ENCODE results near the gene ACD. TPM values are rescaled to one million over a fixed set of nuclear protein-coding genes. Genes with fewer than 3 reads are reported as not detected.

Gene ACD
- total and polyA plus RNA-seq, 2 donors from 2014 or later: 15.2 to 20.0 TPM

GRCh38 chr16:67664258-67664657 is 4.2 kb upstream of the ACD start:
- no peak for FAIRE-seq
- intact Hi-C loops (cut with DNase I): no loop called here
- Histone ChIP-seq H3K4me3 (ENCODE audit: low read length in 3 of 3) (no peak overlapping the region), H3K9me3 (ENCODE audit: control insufficient read depth in 2 of 3, insufficient read depth in 1 of 3, low read length in 3 of 3) (no peaks in the 10 kb centered on the region), H3K9ac (ENCODE audit: low read length in 3 of 3) (no peak overlapping the region), H3K4me1 (ENCODE audit: control insufficient read depth in 2 of 3, insufficient read depth in 2 of 3, low read depth in 1 of 3, low read length in 3 of 3) (peaks cover 0 to 35% (median 13%) of the 10 kb centered on the region in 3 donors), H3K27ac (ENCODE audit: low read depth in 2 of 2, low read length in 2 of 2) (no peak overlapping the region), H3K36me3 (ENCODE audit: control insufficient read depth in 2 of 3, insufficient read depth in 3 of 3, low read length in 3 of 3) (peaks cover 0 to 3% (median 0%) of the 10 kb centered on the region in 3 donors), H3K27me3 (ENCODE audit: control insufficient read depth, insufficient read depth, low read length) (no peaks in the 10 kb centered on the region)
- TF ChIP-seq CTCF (IDR thresholded peaks at IDR 0.05; ENCODE audit: borderline replicate concordance, extremely low read depth, insufficient read depth): no peak
- DNase-seq: no peak

DNA sequence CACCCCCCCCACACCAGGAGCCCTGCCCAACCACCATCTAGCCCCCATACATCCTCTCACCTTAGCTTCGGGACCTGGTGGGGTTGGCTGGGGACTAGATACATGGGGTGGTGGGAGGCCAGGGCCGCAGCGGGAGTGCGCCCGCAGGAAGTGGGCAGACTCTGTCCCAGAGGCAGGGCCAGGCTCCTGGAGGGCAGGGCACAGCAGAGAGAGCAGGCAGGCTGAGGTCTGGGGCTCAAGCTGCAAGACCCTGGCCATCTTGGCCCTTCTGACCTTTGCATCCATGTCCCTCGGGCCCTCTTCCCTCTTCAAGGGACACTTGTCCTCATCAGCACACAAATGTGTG is 3.8 kb upstream of the ACD start:
- Histone ChIP-seq H3K4me3 (ENCODE audit: low read length in 3 of 3) (no peak overlapping the region), H3K9me3 (ENCODE audit: control insufficient read depth in 2 of 3, insufficient read depth in 1 of 3, low read length in 3 of 3) (no peaks in the 10 kb centered on the region), H3K27me3 (ENCODE audit: control insufficient read depth, insufficient read depth, low read length) (no peaks in the 10 kb centered on the region), H3K27ac (ENCODE audit: low read depth in 2 of 2, low read length in 2 of 2) (no peak overlapping the region), H3K4me1 (ENCODE audit: control insufficient read depth in 2 of 3, insufficient read depth in 2 of 3, low read depth in 1 of 3, low read length in 3 of 3) (peaks cover 0 to 40% (median 14%) of the 10 kb centered on the region in 3 donors), H3K9ac (ENCODE audit: low read length in 3 of 3) (no peak overlapping the region), H3K36me3 (ENCODE audit: control insufficient read depth in 2 of 3, insufficient read depth in 3 of 3, low read length in 3 of 3) (peaks cover 0 to 3% (median 0%) of the 10 kb centered on the region in 3 donors)
- intact Hi-C loops (cut with DNase I): no loop called here
- TF ChIP-seq CTCF (IDR thresholded peaks at IDR 0.05; ENCODE audit: borderline replicate concordance, extremely low read depth, insufficient read depth): no peak
- peak in 1 of 5 donors; percentile 68 for DNase-seq
- FAIRE-seq: no peak

DNA sequence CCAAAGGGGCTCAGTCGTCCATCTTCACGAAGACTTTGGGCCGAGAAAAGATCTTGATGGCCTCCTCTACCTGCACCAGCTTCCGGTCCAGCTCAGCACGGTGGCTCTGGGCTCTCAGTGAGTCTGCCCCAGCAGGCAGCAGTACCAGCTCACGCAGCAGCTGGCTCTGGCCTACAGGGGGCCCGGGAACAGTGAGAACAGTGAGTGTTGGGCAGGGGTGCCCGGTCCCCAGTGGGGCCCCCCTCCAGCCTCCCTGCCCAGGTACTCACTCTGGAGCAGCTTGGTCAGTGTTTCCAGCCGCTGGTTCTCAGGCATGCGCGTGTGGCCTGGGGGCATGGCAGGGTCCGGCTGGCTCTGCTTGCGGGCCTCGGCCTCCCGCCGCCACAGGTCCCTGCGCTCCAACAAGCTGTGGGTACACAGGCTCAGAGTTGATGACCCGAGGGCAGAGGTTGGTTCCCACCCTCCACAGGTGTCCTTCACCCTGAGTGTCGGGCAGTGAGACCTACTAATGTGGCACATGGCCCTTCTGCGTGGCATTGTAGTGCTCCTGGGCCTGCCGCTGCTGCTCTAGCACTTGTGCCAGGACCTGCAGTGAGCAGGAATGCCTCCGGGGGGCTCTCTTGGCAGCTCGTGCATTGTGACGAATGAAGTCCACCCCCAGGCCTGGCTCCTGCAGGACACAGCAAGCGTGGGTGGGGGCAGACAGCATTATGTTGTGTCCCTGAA is 3.3 kb upstream of the ACD start:
- no peak overlapping the region for H3K9ac ChIP-seq (ENCODE audit: low read length in 3 of 3)
- intact Hi-C loops (cut with DNase I): no loop called here
- no peak overlapping the region for H3K4me3 ChIP-seq (ENCODE audit: low read length in 3 of 3)
- H3K9me3 ChIP-seq (ENCODE audit: control insufficient read depth in 2 of 3, insufficient read depth in 1 of 3, low read length in 3 of 3): no peaks in the 10 kb centered on the region
- H3K27ac ChIP-seq (ENCODE audit: low read depth in 2 of 2, low read length in 2 of 2): no peak overlapping the region
- peaks cover 0 to 3% (median 0%) of the 10 kb centered on the region in 3 donors for H3K36me3 ChIP-seq (ENCODE audit: control insufficient read depth in 2 of 3, insufficient read depth in 3 of 3, low read length in 3 of 3)
- H3K27me3 ChIP-seq (ENCODE audit: control insufficient read depth, insufficient read depth, low read length): no peaks in the 10 kb centered on the region
- H3K4me1 ChIP-seq (ENCODE audit: control insufficient read depth in 2 of 3, insufficient read depth in 2 of 3, low read depth in 1 of 3, low read length in 3 of 3): peaks cover 0 to 40% (median 14%) of the 10 kb centered on the region in 3 donors
- no peak for FAIRE-seq
- no peak for TF ChIP-seq CTCF (IDR thresholded peaks at IDR 0.05; ENCODE audit: borderline replicate concordance, extremely low read depth, insufficient read depth)
- DNase-seq: peak in 3 of 5 donors; percentile 35 to 80 (median 76)

All from kidney (tissue), 14 donors.